Measurements from ENCODE around the gene SSTR1. TPM values are rescaled to one million over a fixed set of nuclear protein-coding genes. Genes with fewer than 3 reads are reported as not detected.

The SSTR1 gene
- total RNA-seq, 1 donor from 2014 or later: 4.4 TPM

- peaks cover 3% of the 10 kb centered on the region for H3K9me3 Mint-ChIP-seq (ENCODE audit: low read depth)
- no peaks in the 10 kb centered on the region for H3K36me3 Mint-ChIP-seq (ENCODE audit: insufficient read depth)
- H3K27me3 Mint-ChIP-seq: peaks cover 73% of the 10 kb centered on the region
- no peak overlapping the region for H3K27ac Mint-ChIP-seq
- H3K4me3 Mint-ChIP-seq (ENCODE audit: low read depth): peak overlapping the region; percentile 82
- TF ChIP-seq CTCF (IDR thresholded peaks at IDR 0.05; ENCODE audit: unreplicated experiment): no peak
- no peak for DNase-seq (ENCODE audit: low spot score, unreplicated experiment)
- peaks cover 22% of the 10 kb centered on the region for H3K4me1 Mint-ChIP-seq (ENCODE audit: low read depth)
These were observed 348 bp upstream of the SSTR1 start for GRCh38 chr14:38207377-38207735.

GRCh38 chr14:38208618-38209562 lies 1.2 kb downstream of the SSTR1 start:
- Mint-ChIP-seq H3K27me3 (peaks cover 82% of the 10 kb centered on the region), H3K27ac (peak overlapping the region; percentile 6), H3K9me3 (ENCODE audit: low read depth) (peaks cover 3% of the 10 kb centered on the region), H3K4me1 (ENCODE audit: low read depth) (peaks cover 22% of the 10 kb centered on the region), H3K36me3 (ENCODE audit: insufficient read depth) (no peaks in the 10 kb centered on the region), H3K4me3 (ENCODE audit: low read depth) (peak overlapping the region; percentile 82)
- peak; percentile 49 for TF ChIP-seq CTCF (IDR thresholded peaks at IDR 0.05; ENCODE audit: unreplicated experiment)
- DNase-seq (ENCODE audit: low spot score, unreplicated experiment): peak; percentile 52

GRCh38 chr14:38209572-38210557 lies 2.2 kb downstream of the SSTR1 start:
- no peak overlapping the region for H3K27ac Mint-ChIP-seq
- H3K4me1 Mint-ChIP-seq (ENCODE audit: low read depth): peaks cover 26% of the 10 kb centered on the region
- H3K36me3 Mint-ChIP-seq (ENCODE audit: insufficient read depth): no peaks in the 10 kb centered on the region
- H3K27me3 Mint-ChIP-seq: peaks cover 80% of the 10 kb centered on the region
- H3K4me3 Mint-ChIP-seq (ENCODE audit: low read depth): peak overlapping the region; percentile 73
- DNase-seq (ENCODE audit: low spot score, unreplicated experiment): no peak
- no peak for TF ChIP-seq CTCF (IDR thresholded peaks at IDR 0.05; ENCODE audit: unreplicated experiment)
- H3K9me3 Mint-ChIP-seq (ENCODE audit: low read depth): peaks cover 3% of the 10 kb centered on the region

GRCh38 chr14:38210587-38211216 lies 3.0 kb downstream of the SSTR1 start:
- Mint-ChIP-seq H3K9me3 (ENCODE audit: low read depth) (peaks cover 3% of the 10 kb centered on the region), H3K27me3 (peaks cover 74% of the 10 kb centered on the region), H3K4me1 (ENCODE audit: low read depth) (peaks cover 26% of the 10 kb centered on the region), H3K27ac (peak overlapping the region; percentile 65), H3K36me3 (ENCODE audit: insufficient read depth) (no peaks in the 10 kb centered on the region), H3K4me3 (ENCODE audit: low read depth) (peak overlapping the region; percentile 60)
- DNase-seq (ENCODE audit: low spot score, unreplicated experiment): peak; percentile 33
- TF ChIP-seq CTCF (IDR thresholded peaks at IDR 0.05; ENCODE audit: unreplicated experiment): peak; percentile 41

Measured in progenitor cell of endocrine pancreas (in vitro differentiated cells).